ENCODE data around the gene DSC2. TPM values are rescaled to one million over a fixed set of nuclear protein-coding genes. Genes with fewer than 3 reads are reported as not detected.

DSC2 gene
- total RNA-seq, 1 experiment from 2014 or later = 2.7 TPM

GRCh38 chr18:31100436-31101182 is 1.6 kb downstream of the DSC2 start:
- ChIA-PET CTCF (no interaction called here), POLR2A (no interaction called here)
- no TSS peak for BruUV-seq (replicated peaks)
- Histone ChIP-seq H3K27ac (ENCODE audit: low read length) (no peak overlapping the region), H3K4me1 (ENCODE audit: control insufficient read depth, insufficient read depth, low read length) (no peaks in the 10 kb centered on the region), H3K9me3 (ENCODE audit: control insufficient read depth, insufficient read depth, low read depth, low read length) (no peaks in the 10 kb centered on the region), H3K36me3 (ENCODE audit: control insufficient read depth, insufficient read depth, low read length) (no peaks in the 10 kb centered on the region; the same call in 1 of the 2 replicates), H3K27me3 (ENCODE audit: control insufficient read depth, insufficient read depth, low read length) (peaks cover 2% of the 10 kb centered on the region; the same call in 1 of the 2 replicates), H3K4me3 (ENCODE audit: low read depth in 2 of 2, low read length in 2 of 2) (peak overlapping the region; percentile 37 to 39)
- in situ Hi-C loops (cut with HindIII; ENCODE audit: low pct_unique_long_range_greater_than_20kb, low sequenced_read_pairs) = no loop called here
- DNase-seq (ENCODE audit: low read depth, low spot score) (no peak), ATAC-seq (no peak)
- intact Hi-C loops (cut with micrococcal nuclease; ENCODE audit: unreplicated experiment) = no loop called here
- TF ChIP-seq SIN3A (IDR thresholded peaks at IDR 0.05; ENCODE audit: borderline replicate concordance, insufficient read depth, low read depth, low read length) = no peak
- TF ChIP-seq TCF7L2 (IDR thresholded peaks at IDR 0.05; ENCODE audit: low read depth, low read length) = no peak
- no peak for TF ChIP-seq REST (IDR thresholded peaks at IDR 0.05; ENCODE audit: insufficient read depth in 1 of 2, low read depth in 2 of 2, low read length in 1 of 2)
- no peak for TF ChIP-seq CTCF (IDR thresholded peaks at IDR 0.05)
- TF ChIP-seq POLR2AphosphoS5 (IDR thresholded peaks at IDR 0.05; ENCODE audit: low read depth, low read length) = no peak

- no peaks in the 10 kb centered on the region; the same call in 1 of the 2 replicates for H3K36me3 ChIP-seq (ENCODE audit: control insufficient read depth, insufficient read depth, low read length)
- ChIA-PET POLR2A (no interaction called here), CTCF (no interaction called here)
- no peak for ATAC-seq
- no peak overlapping the region for H3K4me3 ChIP-seq (ENCODE audit: low read depth in 2 of 2, low read length in 2 of 2)
- no peaks in the 10 kb centered on the region for H3K9me3 ChIP-seq (ENCODE audit: control insufficient read depth, insufficient read depth, low read depth, low read length)
- no peaks in the 10 kb centered on the region for H3K4me1 ChIP-seq (ENCODE audit: control insufficient read depth, insufficient read depth, low read length)
- intact Hi-C loops (cut with micrococcal nuclease; ENCODE audit: unreplicated experiment) = no loop called here
- no TSS peak for BruUV-seq (replicated peaks)
- H3K27ac ChIP-seq (ENCODE audit: low read length) = no peak overlapping the region
- in situ Hi-C loops (cut with HindIII; ENCODE audit: low pct_unique_long_range_greater_than_20kb, low sequenced_read_pairs) = no loop called here
- peaks cover 2% of the 10 kb centered on the region; the same call in 1 of the 2 replicates for H3K27me3 ChIP-seq (ENCODE audit: control insufficient read depth, insufficient read depth, low read length)
- no peak for TF ChIP-seq SIN3A (IDR thresholded peaks at IDR 0.05; ENCODE audit: borderline replicate concordance, insufficient read depth, low read depth, low read length)
- TF ChIP-seq REST (IDR thresholded peaks at IDR 0.05; ENCODE audit: insufficient read depth in 1 of 2, low read depth in 2 of 2, low read length in 1 of 2) = no peak
- TF ChIP-seq TCF7L2 (IDR thresholded peaks at IDR 0.05; ENCODE audit: low read depth, low read length) = no peak
- no peak for TF ChIP-seq CTCF (IDR thresholded peaks at IDR 0.05)
- no peak for TF ChIP-seq POLR2AphosphoS5 (IDR thresholded peaks at IDR 0.05; ENCODE audit: low read depth, low read length)
- no peak for DNase-seq (ENCODE audit: low read depth, low spot score)
Observed at GRCh38 chr18:31099450-31100230, 2.6 kb downstream of the DSC2 start.
